PC-9 (cell line): ENCODE results near the gene TANGO2. TPM values are rescaled to one million over a fixed set of nuclear protein-coding genes. Genes with fewer than 3 reads are reported as not detected.

ENCODE experiments used
- BruUV-seq: library from RNA; stranded (reverse); fragments of 400-500 nt; replicated peaks from 2 replicates; lab custom pipeline; 2021; lab: Mats Ljungman, UMichigan
- CTCF ChIA-PET: fragments of 300-600 bp; sonication (Branson Sonifier 250); formaldehyde crosslinking; loops from one replicate; lab custom pipeline; 2022; ENCODE audit warnings: antibody characterized with exemption; lab: Charles Lee
- POLR2A ChIA-PET: fragments of 300-600 bp; sonication (Branson Sonifier 250); formaldehyde crosslinking; loops from one replicate; lab custom pipeline; 2022; ENCODE audit warnings: antibody characterized with exemption; ENCODE audit not compliant: unreplicated experiment; lab: Charles Lee
- DNase-seq, 2 experiments: peaks; one replicate each; pipeline versions ENCODE4 v3.0.0 to v3.0.0-alpha.2; 2015 to 2022; ENCODE audit warnings: mixed read lengths in 1 of 2
- H2AFZ ChIP-seq: fragments of 200-600 bp; sonication (generic); 2 replicates; pipeline ENCODE4 v1.8.1; 2017; ENCODE audit warnings: antibody characterized with exemption
- H3F3A ChIP-seq: fragments of 200-600 bp; sonication (generic); 2 replicates; pipeline ENCODE4 v1.8.1; 2017; ENCODE audit warnings: antibody characterized with exemption, mild to moderate bottlenecking, low read depth; ENCODE audit not compliant: insufficient read depth
- H3K27ac ChIP-seq: fragments of 200-600 bp; sonication (generic); 2 replicates; pipeline ENCODE4 v1.6.1; 2016; ENCODE audit warnings: mixed run types
- H3K27me3 ChIP-seq: fragments of 200-600 bp; sonication (generic); 2 replicates; pipeline ENCODE4 v1.6.1; 2016; ENCODE audit warnings: low read depth, mixed run types; ENCODE audit not compliant: insufficient read depth
- H3K36me3 ChIP-seq: fragments of 200-600 bp; sonication (generic); 2 replicates; pipeline ENCODE4 v1.6.1; 2016; ENCODE audit warnings: low read depth, mixed run types
- H3K4me1 ChIP-seq: fragments of 200-600 bp; sonication (generic); replicated peaks from 2 replicates; pipeline ENCODE4 v1.6.1; 2016; ENCODE audit warnings: mixed run types; ENCODE audit not compliant: insufficient read depth
- H3K4me2 ChIP-seq: fragments of 200-600 bp; sonication (generic); 2 replicates; pipeline ENCODE4 v1.6.1; 2017; ENCODE audit warnings: mixed run types
- H3K4me3 ChIP-seq: fragments of 200-600 bp; sonication (generic); 2 replicates; pipeline ENCODE4 v1.6.1; 2016; ENCODE audit warnings: mixed run types
- H3K79me2 ChIP-seq: fragments of 200-600 bp; sonication (generic); 2 replicates; pipeline ENCODE4 v1.6.1; 2017; ENCODE audit warnings: low read depth, mixed run types
- H3K9me2 ChIP-seq: fragments of 200-600 bp; sonication (generic); 2 replicates; pipeline ENCODE4 v1.8.1; 2017; ENCODE audit warnings: mild to moderate bottlenecking; ENCODE audit not compliant: insufficient read depth
- H3K9me3 ChIP-seq: fragments of 200-600 bp; sonication (generic); 2 replicates; pipeline ENCODE4 v1.8.1; 2016; ENCODE audit warnings: low read depth; ENCODE audit not compliant: insufficient read depth
- H4K20me1 ChIP-seq: fragments of 200-600 bp; sonication (generic); 2 replicates; pipeline ENCODE4 v1.8.1; 2017; ENCODE audit not compliant: insufficient read depth
- EZH2 ChIP-seq: fragments of 200-600 bp; sonication (generic); IDR thresholded peaks from 2 replicates; pipeline ENCODE4 v1.8.0; 2017; ENCODE audit warnings: antibody characterized with exemption, low read depth
- intact Hi-C: fragments of 100-400 bp; cut with micrococcal nuclease; formaldehyde crosslinking; loops from one replicate; pipeline ENCODE4 v1.10.0; 2022; ENCODE audit not compliant: unreplicated experiment
- total RNA-seq: library from RNA; stranded (reverse); gene quantifications from 2 replicates; pipeline ENCODE4 v1.2.3, GENCODE V29; 2021
- TF ChIP-seq, protein P1 (sequence below): fragments of 200-600 bp; sonication (generic); conservative IDR thresholded peaks from 2 replicates; pipeline ENCODE4 v1.6.1; 2017; ENCODE audit warnings: mixed run types, antibody characterized with exemption, mild to moderate bottlenecking, moderate library complexity

The TANGO2 gene
- total RNA-seq, 1 experiment from 2014 or later = 22.4 TPM

DNA sequence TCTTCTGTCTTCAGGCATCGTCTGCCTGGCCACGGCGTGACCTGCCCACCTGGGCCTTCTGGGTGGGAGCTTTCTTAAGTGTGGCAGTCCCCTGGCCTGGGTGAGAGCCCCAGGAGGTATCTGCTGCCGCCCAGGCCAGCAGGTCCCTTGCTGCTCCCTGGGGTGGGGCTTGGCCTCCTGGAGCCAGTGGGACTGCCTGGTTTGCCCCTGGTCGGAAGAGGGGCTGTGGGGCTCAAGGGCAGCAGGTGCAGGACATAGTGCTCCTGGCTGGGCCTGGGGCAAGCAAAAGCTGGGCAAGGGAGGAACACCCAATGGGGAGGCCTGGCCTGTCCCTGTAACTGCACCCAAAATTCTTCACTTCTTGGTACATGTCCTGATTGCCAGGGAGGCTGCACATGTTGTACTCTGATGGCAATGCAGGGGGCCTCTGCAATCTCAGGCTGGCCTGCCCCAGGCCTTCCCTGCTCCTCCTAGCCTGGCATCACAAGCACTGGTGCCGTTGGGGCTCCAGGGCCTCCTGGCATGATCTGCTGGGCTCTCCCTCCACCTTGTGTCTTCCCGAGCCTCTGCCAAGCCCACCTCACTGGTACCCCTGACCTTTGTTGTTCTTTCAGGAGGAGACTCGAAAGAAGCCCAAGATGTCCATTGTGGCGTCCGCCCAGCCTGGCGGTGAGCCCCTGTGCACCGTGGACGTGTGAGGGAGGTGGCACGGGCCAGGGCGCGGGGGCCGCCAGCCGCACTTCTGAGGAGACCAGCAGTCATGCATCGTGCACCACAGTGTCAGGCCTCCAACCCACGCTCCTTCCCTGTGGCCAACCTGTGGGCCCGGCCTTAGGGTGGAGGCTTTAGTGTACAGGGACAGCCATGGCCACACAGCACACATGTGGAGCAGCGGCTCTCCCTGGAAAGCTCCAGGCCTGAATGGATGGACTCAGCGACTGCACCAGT, 88.8 kb downstream of the TANGO2 start:
- Histone ChIP-seq H3K27ac (no peak overlapping the region), H3K9me3 (no peaks in the 10 kb centered on the region), H3K27me3 (no peaks in the 10 kb centered on the region), H4K20me1 (no peaks in the 10 kb centered on the region), H3K9me2 (no peaks in the 10 kb centered on the region), H2AFZ (no peak overlapping the region), H3K4me1 (no peaks in the 10 kb centered on the region), H3F3A (peaks cover 24% of the 10 kb centered on the region; the same call in 1 of the 2 replicates), H3K4me3 (no peak overlapping the region), H3K79me2 (no peaks in the 10 kb centered on the region), H3K36me3 (no peaks in the 10 kb centered on the region), H3K4me2 (no peak overlapping the region)
- ChIA-PET POLR2A (no interaction called here), CTCF (no interaction called here)
- BruUV-seq = no TSS peak
- intact Hi-C loops = no loop called here
- TF ChIP-seq, protein P1, sequence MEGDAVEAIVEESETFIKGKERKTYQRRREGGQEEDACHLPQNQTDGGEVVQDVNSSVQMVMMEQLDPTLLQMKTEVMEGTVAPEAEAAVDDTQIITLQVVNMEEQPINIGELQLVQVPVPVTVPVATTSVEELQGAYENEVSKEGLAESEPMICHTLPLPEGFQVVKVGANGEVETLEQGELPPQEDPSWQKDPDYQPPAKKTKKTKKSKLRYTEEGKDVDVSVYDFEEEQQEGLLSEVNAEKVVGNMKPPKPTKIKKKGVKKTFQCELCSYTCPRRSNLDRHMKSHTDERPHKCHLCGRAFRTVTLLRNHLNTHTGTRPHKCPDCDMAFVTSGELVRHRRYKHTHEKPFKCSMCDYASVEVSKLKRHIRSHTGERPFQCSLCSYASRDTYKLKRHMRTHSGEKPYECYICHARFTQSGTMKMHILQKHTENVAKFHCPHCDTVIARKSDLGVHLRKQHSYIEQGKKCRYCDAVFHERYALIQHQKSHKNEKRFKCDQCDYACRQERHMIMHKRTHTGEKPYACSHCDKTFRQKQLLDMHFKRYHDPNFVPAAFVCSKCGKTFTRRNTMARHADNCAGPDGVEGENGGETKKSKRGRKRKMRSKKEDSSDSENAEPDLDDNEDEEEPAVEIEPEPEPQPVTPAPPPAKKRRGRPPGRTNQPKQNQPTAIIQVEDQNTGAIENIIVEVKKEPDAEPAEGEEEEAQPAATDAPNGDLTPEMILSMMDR = no peak
- no peak for TF ChIP-seq EZH2
- no peak for DNase-seq

DNA sequence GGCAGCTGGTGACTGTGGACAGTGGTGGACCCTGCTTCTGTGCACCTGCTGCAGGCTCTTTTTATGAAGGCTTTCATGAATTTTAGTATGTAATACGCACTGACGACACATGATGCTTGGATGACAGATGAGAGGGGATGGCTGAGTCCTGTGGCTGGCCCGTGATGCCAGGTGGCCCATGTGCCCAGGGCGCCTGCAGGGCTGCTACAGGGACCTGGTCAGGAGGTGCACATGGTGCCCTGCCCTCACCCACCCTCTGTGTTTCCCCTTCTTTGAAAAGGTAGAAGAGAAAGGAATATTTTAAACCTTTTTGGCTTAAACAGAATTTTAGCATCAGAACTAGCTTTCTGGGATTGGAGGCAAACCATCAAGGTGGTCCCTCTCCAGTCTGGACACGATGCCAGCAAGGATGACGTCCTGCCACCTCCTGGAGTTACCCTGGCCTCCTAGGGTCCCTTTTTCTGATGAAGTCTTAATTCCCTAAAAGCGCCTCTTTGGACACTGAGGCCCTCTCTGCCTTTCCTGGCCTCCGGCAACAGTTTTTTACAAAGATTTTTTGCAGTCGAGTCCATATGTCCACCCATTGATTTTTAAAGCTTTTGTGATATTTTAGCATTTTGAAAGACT, 89.6 kb downstream of the TANGO2 start:
- H2AFZ ChIP-seq = no peak overlapping the region
- peaks cover 3% of the 10 kb centered on the region; the same call in 1 of the 2 replicates for H3K79me2 ChIP-seq
- H3K36me3 ChIP-seq = no peaks in the 10 kb centered on the region
- no peaks in the 10 kb centered on the region for H4K20me1 ChIP-seq
- no peaks in the 10 kb centered on the region for H3K27me3 ChIP-seq
- H3F3A ChIP-seq = peaks cover 24% of the 10 kb centered on the region; the same call in 1 of the 2 replicates
- DNase-seq = no peak
- H3K4me1 ChIP-seq = no peaks in the 10 kb centered on the region
- POLR2A ChIA-PET = no interaction called here
- CTCF ChIA-PET = interaction anchor here (0.7 kb wide), 1 partner anchor 27 kb away, joined by 5 read pairs; no protein-coding TSS in a partner anchor
- intact Hi-C loops = no loop called here
- H3K4me2 ChIP-seq = no peak overlapping the region
- TF ChIP-seq EZH2 = no peak
- TF ChIP-seq, protein P1 = no peak
- H3K4me3 ChIP-seq = no peak overlapping the region
- BruUV-seq = no TSS peak
- H3K9me3 ChIP-seq = no peaks in the 10 kb centered on the region
- no peaks in the 10 kb centered on the region for H3K9me2 ChIP-seq
- no peak overlapping the region for H3K27ac ChIP-seq

DNA sequence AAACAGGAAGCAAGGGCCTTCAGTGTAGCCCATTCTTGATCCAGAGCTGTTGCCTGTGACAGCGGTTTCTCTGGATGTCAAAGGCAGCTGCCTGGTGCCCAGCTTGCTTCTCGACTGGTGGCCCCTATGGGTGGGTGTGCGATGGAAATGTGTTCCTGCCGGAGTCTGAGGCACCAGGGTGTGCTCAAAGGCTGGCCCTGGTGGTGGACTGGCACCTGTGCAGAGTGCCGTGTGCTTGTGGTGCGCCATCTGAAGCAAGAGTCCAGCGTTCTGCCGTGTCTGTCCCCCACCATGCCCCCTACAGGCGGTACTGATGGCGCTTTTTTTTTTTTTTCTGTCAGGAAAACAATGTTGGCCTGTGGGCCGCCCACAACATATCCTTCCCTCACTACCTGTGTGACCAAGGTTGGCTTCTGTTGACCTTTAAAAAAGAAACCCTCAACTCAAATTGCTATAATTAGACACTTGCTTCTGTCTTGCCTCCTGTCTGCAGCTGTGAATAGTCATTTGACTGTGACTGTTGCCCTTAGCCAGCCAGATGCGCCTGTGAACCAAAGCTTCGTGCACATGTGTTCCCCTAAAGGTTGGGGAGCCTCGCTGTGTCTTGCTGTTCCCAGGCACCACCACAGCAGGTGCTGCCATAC, 90.3 kb downstream of the TANGO2 start:
- POLR2A ChIA-PET = no interaction called here
- peaks cover 10% of the 10 kb centered on the region for H3K79me2 ChIP-seq
- no peak overlapping the region for H3K27ac ChIP-seq
- H2AFZ ChIP-seq = no peak overlapping the region
- H3K36me3 ChIP-seq = no peaks in the 10 kb centered on the region
- no peaks in the 10 kb centered on the region for H3K9me2 ChIP-seq
- H3K4me1 ChIP-seq = no peaks in the 10 kb centered on the region
- DNase-seq = no peak
- no peak overlapping the region for H3K4me3 ChIP-seq
- no peak for TF ChIP-seq EZH2
- TF ChIP-seq, protein P1 = no peak; the same call in 1 of the 2 replicates
- no peaks in the 10 kb centered on the region for H3K27me3 ChIP-seq
- BruUV-seq = no TSS peak
- no peaks in the 10 kb centered on the region for H4K20me1 ChIP-seq
- peaks cover 24% of the 10 kb centered on the region; the same call in 1 of the 2 replicates for H3F3A ChIP-seq
- intact Hi-C loops = no loop called here
- CTCF ChIA-PET = interaction anchor here (0.7 kb wide), 1 partner anchor 28 kb away, joined by 5 read pairs; no protein-coding TSS in a partner anchor
- H3K9me3 ChIP-seq = no peaks in the 10 kb centered on the region
- H3K4me2 ChIP-seq = no peak overlapping the region
